HG03521 (cell line): Measurements from ENCODE around the gene MUC5AC.

Experiments used
- ATAC-seq: cut with Tn5 transposase; IDR thresholded peaks from one replicate; pipeline ENCODE4 v1.9.1; 2021; ENCODE audit warnings: mild to moderate bottlenecking, moderate library complexity; ENCODE audit not compliant: unreplicated experiment

Gene MUC5AC

DNA sequence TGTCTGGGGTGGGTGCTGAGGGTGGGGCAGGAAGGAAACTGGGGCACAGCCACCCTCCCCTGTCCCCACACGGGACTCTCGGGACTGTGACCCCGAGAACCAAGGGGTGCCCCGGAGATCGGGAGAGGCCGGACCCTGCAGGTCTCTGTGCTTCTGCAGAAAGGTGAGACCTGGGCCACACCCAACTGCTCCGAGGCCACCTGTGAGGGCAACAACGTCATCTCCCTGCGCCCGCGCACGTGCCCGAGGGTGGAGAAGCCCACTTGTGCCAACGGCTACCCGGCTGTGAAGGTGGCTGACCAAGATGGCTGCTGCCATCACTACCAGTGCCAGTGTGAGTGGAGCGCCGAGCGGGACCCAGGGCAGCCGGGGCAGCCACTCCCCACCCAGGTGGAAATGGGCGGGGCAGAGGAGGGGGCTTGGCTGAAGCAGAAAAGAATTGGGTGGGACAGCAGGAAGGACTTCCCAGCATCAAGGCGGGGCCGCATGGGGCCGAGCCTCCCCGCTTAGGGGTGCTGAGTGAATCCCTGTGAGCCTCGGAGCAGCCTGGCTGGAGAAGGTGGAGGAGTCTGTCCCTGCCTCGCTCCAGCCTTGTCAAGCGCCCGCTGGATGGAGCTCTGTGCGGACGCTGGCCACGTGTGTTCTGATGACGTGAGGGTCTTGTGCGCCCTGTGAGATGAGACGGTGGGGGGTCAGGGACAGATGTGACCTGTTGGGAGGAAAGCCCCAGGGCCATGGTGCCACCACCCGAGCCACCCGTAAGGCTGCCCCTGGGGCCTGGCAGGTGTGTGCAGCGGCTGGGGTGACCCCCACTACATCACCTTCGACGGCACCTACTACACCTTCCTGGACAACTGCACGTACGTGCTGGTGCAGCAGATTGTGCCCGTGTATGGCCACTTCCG is 35.8 kb downstream of the MUC5AC start:
- ATAC-seq: no peak

DNA sequence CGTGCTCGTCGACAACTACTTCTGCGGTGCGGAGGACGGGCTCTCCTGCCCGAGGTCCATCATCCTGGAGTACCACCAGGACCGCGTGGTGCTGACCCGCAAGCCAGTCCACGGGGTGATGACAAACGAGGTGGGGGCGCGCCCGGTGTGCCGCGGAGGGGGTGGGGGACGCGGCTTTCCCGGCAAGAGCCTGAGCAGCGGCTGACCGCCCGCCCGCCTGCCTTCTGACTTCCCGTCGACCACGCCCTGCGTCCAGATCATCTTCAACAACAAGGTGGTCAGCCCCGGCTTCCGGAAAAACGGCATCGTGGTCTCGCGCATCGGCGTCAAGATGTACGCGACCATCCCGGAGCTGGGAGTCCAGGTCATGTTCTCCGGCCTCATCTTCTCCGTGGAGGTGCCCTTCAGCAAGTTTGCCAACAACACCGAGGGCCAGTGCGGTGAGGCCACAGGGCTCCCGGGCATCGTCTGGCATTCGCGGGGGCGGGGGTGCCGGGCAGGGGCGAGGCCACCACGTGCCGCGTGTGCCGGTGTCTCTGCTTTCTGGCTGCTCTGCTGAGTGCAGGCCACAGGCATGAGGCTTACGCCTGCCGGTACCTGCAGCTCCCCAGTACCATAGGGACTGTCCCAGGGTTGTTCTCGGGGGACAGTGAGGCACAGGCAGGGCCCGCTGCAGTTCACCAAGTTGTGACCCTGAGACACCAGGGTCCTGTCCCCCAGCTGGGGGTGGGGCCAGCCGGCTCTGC is 36.7 kb downstream of the MUC5AC start:
- no peak for ATAC-seq

DNA sequence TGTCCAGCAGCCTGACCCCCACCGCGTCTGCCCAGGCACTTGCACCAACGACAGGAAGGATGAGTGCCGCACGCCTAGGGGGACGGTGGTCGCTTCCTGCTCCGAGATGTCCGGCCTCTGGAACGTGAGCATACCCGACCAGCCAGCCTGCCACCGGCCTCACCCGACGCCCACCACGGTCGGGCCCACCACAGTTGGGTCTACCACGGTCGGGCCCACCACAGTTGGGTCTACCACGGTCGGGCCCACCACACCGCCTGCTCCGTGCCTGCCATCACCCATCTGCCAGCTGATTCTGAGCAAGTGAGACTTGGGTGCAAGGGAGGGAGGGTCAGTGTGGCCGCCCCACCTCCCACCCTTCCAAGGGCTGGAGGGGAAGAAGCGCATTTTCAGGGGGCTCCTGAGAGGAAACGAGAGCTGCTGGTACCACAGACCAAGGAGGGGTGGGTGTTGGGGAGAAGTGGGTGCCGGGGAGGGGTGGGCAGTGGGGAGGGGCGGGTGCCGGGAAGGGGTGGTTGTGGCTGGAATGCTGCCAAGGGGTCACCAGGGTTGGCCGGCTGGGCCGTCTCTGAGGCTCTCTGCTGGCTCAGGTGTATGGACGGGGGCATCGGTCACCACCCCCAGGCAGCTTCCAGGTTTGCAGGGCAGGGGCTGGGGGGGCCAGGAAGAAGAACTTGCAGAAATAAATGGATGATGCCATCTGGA is 37.4 kb downstream of the MUC5AC start:
- ATAC-seq: no peak

DNA sequence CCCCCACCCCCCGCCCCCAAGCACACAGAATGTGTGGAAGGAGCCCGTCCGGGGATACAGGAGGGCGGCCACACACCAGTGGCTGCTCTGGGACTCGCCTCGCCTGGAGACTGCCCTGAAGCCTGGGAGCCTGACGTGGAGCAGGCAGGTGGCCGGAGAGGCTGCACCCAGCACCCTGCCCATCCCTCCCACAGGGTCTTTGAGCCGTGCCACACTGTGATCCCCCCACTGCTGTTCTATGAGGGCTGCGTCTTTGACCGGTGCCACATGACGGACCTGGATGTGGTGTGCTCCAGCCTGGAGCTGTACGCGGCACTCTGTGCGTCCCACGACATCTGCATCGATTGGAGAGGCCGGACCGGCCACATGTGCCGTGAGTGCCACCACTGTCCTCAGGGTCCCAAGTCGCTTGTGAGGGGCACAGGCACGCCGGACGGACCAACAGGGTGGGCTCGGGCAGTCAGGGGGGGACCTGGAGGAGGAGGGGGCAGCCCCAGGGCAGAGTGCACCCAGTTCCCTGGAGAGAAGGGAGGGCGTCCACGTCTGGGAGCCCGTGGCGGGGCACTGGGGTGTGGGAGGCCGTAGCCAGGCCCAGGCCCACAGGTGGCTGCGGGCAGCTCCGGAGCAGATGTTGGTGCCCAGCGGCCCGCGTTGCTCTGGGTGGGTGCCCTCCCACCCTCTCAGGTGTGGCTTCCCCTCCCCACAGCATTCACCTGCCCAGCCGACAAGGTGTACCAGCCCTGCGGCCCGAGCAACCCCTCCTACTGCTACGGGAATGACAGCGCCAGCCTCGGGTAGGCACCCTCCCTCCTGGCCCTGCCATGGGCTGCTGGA is 38.1 kb downstream of the MUC5AC start:
- ATAC-seq: no peak

DNA sequence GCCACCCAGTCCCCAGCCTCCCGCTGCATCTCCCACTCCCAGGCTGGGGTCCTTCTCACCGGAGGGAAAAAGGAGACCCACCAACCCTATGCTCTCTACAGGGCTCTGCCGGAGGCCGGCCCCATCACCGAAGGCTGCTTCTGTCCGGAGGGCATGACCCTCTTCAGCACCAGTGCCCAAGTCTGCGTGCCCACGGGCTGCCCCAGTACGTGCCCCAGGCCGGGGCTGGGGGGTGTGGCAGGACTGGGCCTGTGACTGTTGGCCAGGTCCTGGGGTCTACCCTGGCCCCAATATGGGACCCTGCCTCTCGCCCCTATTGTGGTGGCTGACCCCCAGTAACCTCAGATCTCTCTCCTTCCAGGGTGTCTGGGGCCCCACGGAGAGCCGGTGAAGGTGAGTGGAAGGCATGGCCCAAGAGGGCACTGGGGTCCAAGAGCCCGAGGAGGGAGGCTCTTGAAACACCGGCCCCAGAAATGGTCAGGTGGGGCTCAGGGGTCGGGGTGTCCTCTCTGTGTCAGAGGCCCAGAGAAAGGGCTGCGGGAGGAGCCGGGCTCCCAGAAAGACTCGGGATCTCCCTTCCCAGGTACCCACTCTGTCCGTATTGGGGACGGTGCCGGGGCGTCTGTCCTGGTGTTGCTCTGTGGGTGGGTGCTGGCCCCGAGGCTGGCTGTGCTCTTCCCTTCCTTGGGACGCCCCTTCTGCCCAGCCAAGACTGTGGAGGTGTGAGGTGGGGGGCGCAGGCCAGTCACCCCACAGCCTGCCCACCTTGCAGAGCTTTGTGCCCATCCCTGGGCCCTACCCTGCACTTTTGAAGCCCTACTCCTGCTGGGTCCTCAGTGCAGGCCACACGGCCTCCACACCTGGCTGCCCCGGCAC is 39.0 kb downstream of the MUC5AC start:
- no peak for ATAC-seq

DNA sequence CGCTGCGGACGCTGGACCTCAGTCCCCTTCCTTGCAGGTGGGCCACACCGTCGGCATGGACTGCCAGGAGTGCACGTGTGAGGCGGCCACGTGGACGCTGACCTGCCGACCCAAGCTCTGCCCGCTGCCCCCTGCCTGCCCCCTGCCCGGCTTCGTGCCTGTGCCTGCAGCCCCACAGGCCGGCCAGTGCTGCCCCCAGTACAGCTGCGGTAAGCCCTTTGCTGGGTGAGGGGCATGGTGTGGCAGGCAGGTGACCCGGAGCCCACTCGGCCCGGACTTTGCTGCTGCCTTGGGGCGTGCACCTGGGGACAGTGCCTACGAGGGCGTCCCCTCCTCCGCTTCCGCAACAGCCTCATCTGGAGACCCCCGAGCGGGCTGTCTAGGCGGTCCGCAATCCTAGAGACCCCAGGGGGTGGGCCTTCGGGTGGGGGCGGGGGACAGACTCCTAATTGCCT is 39.7 kb downstream of the MUC5AC start:
- no peak for ATAC-seq

DNA sequence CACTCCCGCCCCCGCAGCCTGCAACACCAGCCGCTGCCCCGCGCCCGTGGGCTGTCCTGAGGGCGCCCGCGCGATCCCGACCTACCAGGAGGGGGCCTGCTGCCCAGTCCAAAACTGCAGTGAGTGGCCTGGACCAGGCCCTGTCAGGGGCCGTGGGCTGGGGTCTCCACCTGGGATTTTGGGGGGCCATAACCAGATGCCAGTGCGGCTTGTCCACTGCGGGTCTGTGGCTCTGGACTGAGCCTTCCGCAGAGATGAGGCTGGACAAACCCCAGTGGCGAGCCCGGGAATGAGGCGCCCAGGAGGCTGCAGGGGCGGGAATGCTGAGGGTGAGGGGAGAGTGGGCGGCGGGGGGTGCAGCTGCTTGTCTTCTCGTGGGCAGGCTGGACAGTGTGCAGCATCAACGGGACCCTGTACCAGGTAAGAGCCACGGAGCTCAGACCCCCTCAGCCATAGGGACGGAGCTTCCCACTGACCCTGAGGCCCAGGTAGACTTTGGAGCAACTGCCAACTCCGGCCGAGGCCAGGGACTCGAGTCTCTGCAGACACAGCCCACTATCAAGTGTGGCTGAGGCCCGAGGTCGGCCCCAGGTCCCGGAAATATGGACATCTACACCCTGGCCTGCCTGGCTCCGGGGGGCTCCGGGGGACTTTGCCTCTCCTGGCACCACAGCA is 40.3 kb downstream of the MUC5AC start:
- ATAC-seq: no peak

DNA sequence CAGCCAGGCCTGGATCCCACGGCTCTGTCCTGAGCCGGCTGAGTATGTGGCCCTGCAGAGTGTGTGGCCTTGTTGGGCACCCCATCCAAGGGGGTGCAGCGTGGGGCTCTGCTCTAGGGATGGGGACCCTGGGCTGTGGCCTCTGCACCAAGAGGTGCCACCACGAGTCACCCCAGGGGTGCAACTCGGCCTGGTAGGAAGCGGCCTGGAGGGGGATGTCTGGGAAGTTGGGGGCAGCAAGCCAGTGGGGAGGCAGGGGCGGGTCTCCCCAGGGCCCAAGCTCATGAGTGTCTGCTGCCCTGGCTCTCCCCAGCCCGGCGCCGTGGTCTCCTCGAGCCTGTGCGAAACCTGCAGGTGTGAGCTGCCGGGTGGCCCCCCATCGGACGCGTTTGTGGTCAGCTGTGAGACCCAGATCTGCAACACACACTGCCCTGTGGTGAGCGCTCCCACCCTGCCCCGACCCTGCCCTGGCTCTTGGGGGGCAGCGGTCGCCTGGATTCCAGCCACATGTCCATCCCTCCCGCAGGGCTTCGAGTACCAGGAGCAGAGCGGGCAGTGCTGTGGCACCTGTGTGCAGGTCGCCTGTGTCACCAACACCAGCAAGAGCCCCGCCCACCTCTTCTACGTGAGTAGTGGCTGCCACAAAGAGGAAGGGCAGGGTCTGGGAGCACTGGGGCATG is 40.9 kb downstream of the MUC5AC start:
- no peak for ATAC-seq

DNA sequence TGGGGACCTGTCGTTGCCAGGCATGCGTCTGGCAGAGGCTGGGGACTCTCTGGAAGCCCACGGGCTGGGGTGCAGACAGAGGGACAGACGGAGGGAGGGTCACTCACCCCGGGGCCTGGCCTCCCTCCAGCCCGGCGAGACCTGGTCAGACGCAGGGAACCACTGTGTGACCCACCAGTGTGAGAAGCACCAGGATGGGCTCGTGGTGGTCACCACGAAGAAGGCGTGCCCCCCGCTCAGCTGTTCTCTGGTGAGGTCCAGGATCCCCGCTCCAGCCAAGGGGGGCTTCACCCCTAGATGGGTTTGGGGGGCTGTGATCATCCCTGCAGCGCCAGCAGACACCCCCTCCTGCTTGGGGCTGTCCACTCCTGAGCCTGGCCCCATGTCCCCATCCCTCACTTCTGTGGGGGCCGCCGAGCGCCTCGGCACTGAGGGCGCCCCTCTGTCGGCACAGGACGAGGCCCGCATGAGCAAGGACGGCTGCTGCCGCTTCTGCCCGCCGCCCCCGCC is 41.5 kb downstream of the MUC5AC start:
- no peak for ATAC-seq

DNA sequence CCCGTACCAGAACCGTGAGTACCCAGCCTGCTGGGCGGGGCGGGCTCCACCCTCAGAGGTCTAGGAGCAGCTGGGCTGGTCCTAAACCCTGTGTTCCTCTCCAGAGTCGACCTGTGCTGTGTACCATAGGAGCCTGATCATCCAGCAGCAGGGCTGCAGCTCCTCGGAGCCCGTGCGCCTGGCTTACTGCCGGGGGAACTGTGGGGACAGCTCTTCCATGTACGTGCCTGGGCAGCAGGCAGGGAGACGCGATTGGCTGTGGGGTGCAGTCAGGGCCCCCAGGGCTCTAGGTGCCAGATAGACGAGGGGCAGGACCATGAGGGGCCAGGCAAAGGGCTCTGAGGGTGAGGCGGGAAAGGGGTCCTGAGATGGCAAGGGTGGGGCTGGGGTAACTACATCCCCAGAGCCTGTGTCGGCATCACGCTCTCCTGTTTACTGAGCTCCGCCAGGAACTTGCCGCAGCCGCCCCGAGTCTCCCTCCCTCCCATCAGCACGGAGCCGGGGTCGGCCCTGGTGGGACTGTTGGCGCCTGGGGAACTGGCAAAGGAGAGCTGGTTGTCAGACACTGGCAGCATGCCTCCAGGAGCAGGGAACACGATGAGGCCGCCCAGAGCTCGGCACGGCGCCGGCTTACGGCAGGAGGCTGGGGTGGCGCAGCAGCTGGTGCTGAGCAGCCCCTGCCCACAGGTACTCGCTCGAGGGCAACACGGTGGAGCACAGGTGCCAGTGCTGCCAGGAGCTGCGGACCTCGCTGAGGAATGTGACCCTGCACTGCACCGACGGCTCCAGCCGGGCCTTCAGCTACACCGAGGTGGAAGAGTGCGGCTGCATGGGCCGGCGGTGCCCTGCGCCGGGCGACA is 42.2 kb downstream of the MUC5AC start:
- ATAC-seq: no peak

DNA sequence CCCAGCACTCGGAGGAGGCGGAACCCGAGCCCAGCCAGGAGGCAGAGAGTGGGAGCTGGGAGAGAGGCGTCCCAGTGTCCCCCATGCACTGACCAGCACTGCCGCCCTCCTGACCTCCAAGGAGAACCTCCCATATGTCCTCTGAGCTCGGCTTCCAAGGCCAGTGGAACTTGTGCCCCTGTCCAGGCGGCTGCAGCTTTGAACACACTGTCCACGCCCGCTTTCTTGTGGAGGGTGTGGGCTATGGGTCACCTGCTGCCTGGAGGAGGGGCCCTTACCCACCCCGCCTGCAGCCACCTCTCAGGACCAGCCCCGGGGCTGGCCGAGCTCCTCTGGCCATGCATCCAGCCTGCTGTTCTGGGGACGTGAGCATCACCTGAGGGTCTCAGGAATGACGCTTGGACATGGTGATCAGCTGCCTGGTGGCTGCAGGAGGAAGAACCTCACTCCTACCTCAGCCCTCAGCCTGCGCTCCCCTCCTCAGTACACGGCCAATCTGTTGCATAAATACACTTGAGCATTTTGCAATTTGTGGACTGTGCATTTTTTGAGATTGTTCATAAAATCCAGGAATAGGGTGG is 42.9 kb downstream of the MUC5AC start:
- no peak for ATAC-seq

DNA sequence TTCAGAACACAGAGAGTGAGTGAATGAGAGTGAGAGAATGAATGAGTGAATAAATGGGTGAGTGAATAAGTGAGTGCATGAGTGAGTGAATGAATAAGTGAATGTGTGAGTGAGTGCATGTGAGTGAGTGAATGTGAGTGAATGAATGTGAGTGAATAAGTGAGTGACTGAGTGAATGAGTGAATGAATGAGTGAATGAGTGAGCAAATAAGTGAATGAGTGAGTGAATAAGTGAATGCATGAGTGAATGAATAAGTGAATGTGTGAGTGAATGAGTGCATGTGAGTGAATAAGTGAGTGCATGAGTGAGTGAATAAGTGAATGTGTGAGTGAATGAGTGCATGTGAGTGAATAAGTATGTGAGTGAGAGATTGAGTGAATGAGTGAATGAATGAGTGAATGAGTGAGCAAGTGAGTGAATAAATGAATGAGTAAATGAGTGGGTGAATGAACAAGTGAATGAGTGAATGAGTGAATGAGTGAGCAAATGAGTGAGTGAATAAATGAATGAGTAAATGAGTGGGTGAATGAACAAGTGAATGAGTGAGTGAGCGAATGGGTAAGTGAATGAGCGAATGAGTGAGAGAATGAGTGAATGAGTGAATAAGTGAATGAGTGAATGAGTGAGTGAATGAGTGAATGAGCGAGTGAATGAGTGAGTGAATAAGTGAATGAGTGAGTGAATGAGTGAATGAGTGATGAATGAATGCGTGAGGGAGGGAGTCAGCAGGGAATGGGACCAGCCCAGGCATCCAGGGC is 43.8 kb downstream of the MUC5AC start:
- no peak for ATAC-seq

DNA sequence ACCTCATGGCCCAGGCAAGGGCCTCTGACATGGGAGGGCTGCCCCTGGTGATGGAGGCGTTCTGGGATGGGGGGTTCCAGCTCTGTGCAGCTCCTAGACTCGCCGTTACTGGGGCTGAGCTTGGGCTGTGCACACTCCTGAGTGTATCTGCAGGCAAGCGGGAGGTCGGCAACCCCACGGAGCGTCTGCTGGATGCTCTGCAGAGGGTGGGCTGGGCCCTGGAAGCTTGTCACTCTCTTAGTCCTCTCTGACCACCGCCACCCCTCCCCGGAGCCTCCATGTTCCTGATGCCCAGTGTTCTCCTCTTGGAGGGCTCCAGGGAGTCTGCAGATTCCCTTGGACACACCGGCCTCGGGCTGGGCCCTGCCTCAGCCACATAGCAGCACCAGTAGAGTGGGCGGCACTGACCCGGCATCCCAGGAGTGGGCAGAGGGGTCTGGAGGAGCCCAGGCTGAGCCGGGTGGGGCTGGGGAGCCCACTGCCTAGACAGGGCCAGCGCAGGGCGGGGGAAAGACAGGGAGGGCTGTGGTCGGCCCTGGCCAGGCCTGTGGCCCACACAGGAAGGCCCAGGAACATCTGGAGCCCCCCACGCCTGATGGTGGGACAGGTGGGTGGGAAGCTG is 44.5 kb downstream of the MUC5AC start:
- ATAC-seq: peak; percentile 10

DNA sequence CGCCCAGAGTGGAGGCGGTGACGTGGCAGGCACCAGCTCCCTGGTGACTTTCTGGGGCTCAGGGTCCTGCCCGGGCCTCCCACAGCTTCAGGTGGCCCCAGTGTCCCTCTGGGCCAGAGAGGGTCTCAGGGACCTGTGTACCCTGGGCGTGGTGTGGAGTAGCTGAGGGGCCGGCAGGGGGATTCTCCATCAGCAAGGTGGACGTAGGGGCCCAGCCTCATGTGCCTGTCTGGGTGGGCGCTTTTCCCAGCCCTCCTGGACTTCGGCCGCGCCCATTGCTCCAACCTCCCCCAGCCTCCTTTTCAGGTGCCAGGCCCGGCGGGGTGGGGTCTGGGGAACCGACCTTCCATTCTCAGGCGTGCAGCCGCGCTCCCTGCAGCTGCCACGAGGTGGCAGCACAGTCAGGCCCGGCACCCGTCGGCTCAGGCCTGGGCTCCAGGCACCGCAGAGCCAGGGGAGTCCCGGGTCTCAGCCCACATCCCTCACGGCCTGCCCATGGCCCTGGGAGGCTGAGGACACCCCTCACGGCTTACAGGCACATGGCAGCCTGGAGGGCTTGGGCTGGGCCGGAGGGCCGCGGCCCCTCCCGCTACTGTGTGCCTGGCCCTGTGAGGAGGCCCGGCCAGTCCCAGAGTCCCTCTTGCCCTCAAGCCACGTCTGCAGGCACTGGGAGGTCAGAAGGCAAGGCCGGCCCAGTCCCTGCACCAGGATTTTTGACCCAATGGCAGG is 45.2 kb downstream of the MUC5AC start:
- ATAC-seq: peak; percentile 45
